Parathyroid adenoma (tissue), 2 donors: ENCODE results near the gene VWA8.
"Not testable (repeated sequence)": the region's sequence is repeated elsewhere in the genome, so short reads cannot be mapped to it uniquely, and the experiment has no call there.

Experiments used
- H2AFZ ChIP-seq: fragments of 300-600 bp; sonication (generic); one replicate; pipeline ENCODE4 v1.7.0; 2017; ENCODE audit warnings: antibody characterized with exemption, mild to moderate bottlenecking
- H3K27ac ChIP-seq: fragments of 300-600 bp; sonication (generic); one replicate; pipeline ENCODE4 v1.7.0; 2017
- H3K27me3 ChIP-seq: fragments of 300-600 bp; sonication (generic); one replicate; pipeline ENCODE4 v1.7.0; 2017; ENCODE audit warnings: low read length; ENCODE audit not compliant: control insufficient read depth, insufficient read depth
- H3K36me3 ChIP-seq: fragments of 300-600 bp; sonication (generic); one replicate; pipeline ENCODE4 v1.7.0; 2017; ENCODE audit warnings: low read length; ENCODE audit not compliant: control insufficient read depth, insufficient read depth
- H3K4me1 ChIP-seq: fragments of 300-600 bp; sonication (generic); one replicate; pipeline ENCODE4 v1.7.0; 2017; ENCODE audit warnings: control low read depth
- H3K4me2 ChIP-seq: fragments of 300-600 bp; sonication (generic); one replicate; pipeline ENCODE4 v1.7.0; 2017; ENCODE audit warnings: low read length
- H3K4me3 ChIP-seq: fragments of 300-600 bp; sonication (generic); one replicate; pipeline ENCODE4 v1.7.0; 2017; ENCODE audit warnings: low read depth, low read length
- H3K79me2 ChIP-seq: fragments of 300-600 bp; sonication (generic); one replicate; pipeline ENCODE4 v1.7.0; 2017; ENCODE audit warnings: control low read depth
- H3K9ac ChIP-seq: fragments of 300-600 bp; sonication (generic); one replicate; pipeline ENCODE4 v1.7.0; 2017; ENCODE audit warnings: mild to moderate bottlenecking
- H3K9me3 ChIP-seq: fragments of 300-600 bp; sonication (generic); one replicate; pipeline ENCODE4 v1.7.0; 2017; ENCODE audit warnings: low read length; ENCODE audit not compliant: control insufficient read depth
- CTCF ChIP-seq: fragments of 300-600 bp; sonication (generic); IDR thresholded peaks from one replicate; pipeline ENCODE4 v1.7.0; 2017; ENCODE audit warnings: antibody characterized with exemption, mild to moderate bottlenecking
- donor health status: primary hyperparathyroidism.

VWA8 gene

DNA sequence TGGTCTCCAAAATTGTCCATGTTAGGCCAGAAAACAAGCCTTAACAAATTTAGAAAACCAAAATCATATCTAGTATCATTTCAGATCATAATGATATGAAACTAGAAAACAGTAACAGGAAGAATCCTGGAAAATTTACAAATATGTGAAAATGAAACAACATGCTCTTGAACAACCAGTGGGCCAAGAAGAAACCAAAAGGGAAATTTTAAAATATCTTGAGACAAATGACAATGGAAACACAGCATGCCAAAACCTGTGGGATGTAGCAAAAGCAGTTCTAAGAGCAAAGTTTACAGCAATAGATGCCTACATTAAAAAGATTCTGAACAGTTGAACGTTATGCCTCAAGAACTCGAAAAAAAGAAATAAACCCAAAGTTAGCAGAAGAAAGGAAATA lies 32.6 kb downstream of the VWA8 start:
- Histone ChIP-seq H3K79me2 (peaks cover 9% of the 10 kb centered on the region), H3K4me2 (peak overlapping the region; percentile 32), H3K27ac (no peak overlapping the region), H3K36me3 (no peaks in the 10 kb centered on the region), H2AFZ (no peak overlapping the region), H3K4me1 (no peaks in the 10 kb centered on the region), H3K9ac (no peak overlapping the region), H3K9me3 (no peaks in the 10 kb centered on the region), H3K4me3 (no peak overlapping the region), H3K27me3 (no peaks in the 10 kb centered on the region)
- no peak for TF ChIP-seq CTCF

- Histone ChIP-seq H3K4me3 (no peak overlapping the region), H3K27me3 (no peaks in the 10 kb centered on the region), H2AFZ (no peak overlapping the region), H3K27ac (no peak overlapping the region), H3K79me2 (peaks cover 9% of the 10 kb centered on the region), H3K9me3 (no peaks in the 10 kb centered on the region), H3K9ac (no peak overlapping the region), H3K4me2 (no peak overlapping the region), H3K4me1 (no peaks in the 10 kb centered on the region), H3K36me3 (no peaks in the 10 kb centered on the region)
- no peak for TF ChIP-seq CTCF
Observed at GRCh38 chr13:41925014-41925413, 35.9 kb downstream of the VWA8 start.

DNA sequence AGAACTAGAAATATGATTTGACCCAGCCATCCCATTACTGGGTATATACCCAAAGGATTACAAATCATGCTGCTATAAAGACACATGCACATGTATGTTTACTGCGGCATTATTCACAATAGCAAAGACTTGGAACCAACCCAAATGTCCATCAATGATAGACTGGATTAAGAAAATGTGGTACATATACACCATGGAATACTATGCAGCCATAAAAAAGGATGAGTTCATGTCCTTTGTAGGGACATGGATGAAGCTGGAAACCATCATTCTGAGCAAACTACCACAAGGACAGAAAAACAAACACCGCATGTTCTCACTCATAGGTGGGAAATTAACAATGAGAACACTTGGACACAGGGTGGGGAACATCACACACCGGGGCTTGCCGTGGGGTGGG lies 38.0 kb downstream of the VWA8 start:
- H3K4me3 ChIP-seq, H3K79me2 ChIP-seq, H3K4me1 ChIP-seq, H3K36me3 ChIP-seq, H3K27me3 ChIP-seq, H3K9ac ChIP-seq, H3K27ac ChIP-seq, H2AFZ ChIP-seq, H3K9me3 ChIP-seq, H3K4me2 ChIP-seq: not testable (repeated sequence)

GRCh38 chr13:41919741-41920487 lies 41.0 kb downstream of the VWA8 start:
- no peak for TF ChIP-seq CTCF
- no peak overlapping the region for H3K4me2 ChIP-seq
- H3K27ac ChIP-seq, result no peak overlapping the region
- no peak overlapping the region for H3K9ac ChIP-seq
- H3K4me1 ChIP-seq, result no peaks in the 10 kb centered on the region
- H3K36me3 ChIP-seq, result no peaks in the 10 kb centered on the region
- no peak overlapping the region for H3K4me3 ChIP-seq
- peaks cover 4% of the 10 kb centered on the region for H3K79me2 ChIP-seq
- H3K27me3 ChIP-seq, result no peaks in the 10 kb centered on the region
- H2AFZ ChIP-seq, result no peak overlapping the region
- H3K9me3 ChIP-seq, result no peaks in the 10 kb centered on the region

DNA sequence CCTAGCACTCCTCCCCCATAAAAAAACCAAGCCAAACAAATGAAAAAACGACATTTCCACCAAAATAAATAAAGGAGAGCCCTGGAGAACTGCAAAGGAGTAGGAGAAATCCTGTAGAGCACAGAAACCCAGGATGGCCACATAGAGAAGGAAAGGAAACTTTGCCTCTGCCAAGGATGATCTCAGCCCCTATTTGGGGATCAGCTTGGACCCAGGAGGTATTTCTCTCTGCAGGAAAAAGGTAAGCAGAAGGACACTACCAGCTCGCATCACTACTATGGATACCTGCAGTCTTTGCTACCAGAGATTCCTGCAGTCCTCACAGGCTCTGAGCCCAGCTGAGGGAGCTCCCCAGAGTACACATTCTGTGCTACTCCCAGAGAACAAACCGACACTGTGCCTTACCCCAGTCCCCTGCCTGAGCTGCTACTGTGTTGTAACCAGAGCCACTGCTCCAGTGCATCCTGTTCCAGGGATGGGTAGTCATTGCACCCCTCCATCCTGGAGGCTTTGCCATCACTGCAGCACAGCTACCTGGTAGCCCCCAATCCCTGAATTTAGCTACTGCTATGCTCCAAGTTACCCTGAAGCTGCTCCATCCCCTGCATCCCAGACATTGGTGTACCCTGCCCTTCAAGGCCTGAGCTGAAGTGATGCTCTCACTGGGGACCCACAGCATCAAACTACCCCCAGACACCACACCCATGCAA lies 41.7 kb downstream of the VWA8 start:
- Histone ChIP-seq H3K9ac (no peak overlapping the region), H3K4me1 (no peaks in the 10 kb centered on the region), H3K4me2 (no peak overlapping the region), H3K9me3 (no peaks in the 10 kb centered on the region), H3K4me3 (no peak overlapping the region), H3K36me3 (no peaks in the 10 kb centered on the region), H2AFZ (no peak overlapping the region), H3K27ac (no peak overlapping the region), H3K79me2 (peaks cover 4% of the 10 kb centered on the region), H3K27me3 (no peaks in the 10 kb centered on the region)
- TF ChIP-seq CTCF, result no peak
